ENCODE data around the gene TNFAIP1. TPM values are rescaled to one million over a fixed set of nuclear protein-coding genes. Genes with fewer than 3 reads are reported as not detected.

Gene TNFAIP1
- total RNA-seq, 4 donors from 2014 or later, result 18.8 to 36.5 (median 25.5) TPM

DNA sequence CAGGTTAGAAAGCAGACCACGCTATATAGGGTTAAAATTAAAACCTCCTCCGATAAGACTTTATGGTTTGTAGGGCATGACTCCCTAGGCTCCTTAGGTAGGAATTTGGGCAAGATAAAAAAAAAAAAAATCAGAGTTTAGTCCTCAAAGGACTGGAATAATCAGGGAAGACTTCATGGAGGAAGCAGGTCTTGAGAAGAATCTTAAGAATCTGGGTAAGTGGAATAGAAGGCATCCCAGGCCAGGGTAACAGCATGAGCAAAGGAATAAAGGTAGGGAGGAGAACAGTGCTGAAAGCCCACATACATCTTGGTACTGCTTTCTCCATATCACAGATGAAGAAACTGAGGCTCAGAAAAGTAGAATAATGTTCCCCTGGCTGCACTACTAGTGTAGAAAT is 55.0 kb downstream of the TNFAIP1 start:
- Histone ChIP-seq H3K9me3 (no peaks in the 10 kb centered on the region), H3K36me3 (no peaks in the 10 kb centered on the region), H3K4me1 (no peaks in the 10 kb centered on the region), H3K27me3 (no peaks in the 10 kb centered on the region), H3K4me3 (no peak overlapping the region), H3K27ac (no peak overlapping the region)
- DNase-seq (no peak), ATAC-seq (no peak)
- in situ Hi-C loops (cut with MboI; ENCODE audit: low sequenced_read_pairs in 4 of 4), result no loop called here
- intact Hi-C loops (cut with DNase I; ENCODE audit: low total_unique reads), result no loop called here
- TF ChIP-seq POLR2A (IDR thresholded peaks at IDR 0.05), result no peak
- TF ChIP-seq, protein P1, sequence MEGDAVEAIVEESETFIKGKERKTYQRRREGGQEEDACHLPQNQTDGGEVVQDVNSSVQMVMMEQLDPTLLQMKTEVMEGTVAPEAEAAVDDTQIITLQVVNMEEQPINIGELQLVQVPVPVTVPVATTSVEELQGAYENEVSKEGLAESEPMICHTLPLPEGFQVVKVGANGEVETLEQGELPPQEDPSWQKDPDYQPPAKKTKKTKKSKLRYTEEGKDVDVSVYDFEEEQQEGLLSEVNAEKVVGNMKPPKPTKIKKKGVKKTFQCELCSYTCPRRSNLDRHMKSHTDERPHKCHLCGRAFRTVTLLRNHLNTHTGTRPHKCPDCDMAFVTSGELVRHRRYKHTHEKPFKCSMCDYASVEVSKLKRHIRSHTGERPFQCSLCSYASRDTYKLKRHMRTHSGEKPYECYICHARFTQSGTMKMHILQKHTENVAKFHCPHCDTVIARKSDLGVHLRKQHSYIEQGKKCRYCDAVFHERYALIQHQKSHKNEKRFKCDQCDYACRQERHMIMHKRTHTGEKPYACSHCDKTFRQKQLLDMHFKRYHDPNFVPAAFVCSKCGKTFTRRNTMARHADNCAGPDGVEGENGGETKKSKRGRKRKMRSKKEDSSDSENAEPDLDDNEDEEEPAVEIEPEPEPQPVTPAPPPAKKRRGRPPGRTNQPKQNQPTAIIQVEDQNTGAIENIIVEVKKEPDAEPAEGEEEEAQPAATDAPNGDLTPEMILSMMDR (IDR thresholded peaks at IDR 0.05 in 4 of 5, conservative IDR thresholded peaks at IDR 0.05 in 1 of 5), result no peak

DNA sequence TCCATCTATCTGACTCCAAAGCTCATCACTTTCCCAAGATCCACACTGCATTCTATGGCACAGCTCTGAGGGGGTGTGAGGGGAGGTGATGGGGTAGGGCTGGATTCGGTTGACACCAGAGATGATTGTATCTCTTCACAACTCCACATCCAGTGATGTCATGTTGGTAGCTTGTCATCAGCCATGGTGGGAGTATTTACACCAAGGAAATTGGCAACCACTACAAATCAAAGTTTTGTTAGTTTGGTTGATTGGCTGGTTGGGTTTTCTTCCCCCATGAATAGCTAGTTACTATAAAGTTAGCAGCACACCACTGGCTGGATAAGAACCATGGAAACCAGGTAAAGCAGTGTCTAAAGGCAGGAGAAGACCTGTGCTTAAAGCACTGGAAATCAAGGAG is 55.4 kb downstream of the TNFAIP1 start:
- H3K4me1 ChIP-seq, result no peaks in the 10 kb centered on the region
- in situ Hi-C loops (cut with MboI; ENCODE audit: low sequenced_read_pairs in 4 of 4), result no loop called here
- intact Hi-C loops (cut with DNase I; ENCODE audit: low total_unique reads), result no loop called here
- TF ChIP-seq POLR2A (IDR thresholded peaks at IDR 0.05), result no peak
- TF ChIP-seq, protein P1 (IDR thresholded peaks at IDR 0.05 in 4 of 5, conservative IDR thresholded peaks at IDR 0.05 in 1 of 5), result no peak
- H3K4me3 ChIP-seq, result no peak overlapping the region
- no peaks in the 10 kb centered on the region for H3K9me3 ChIP-seq
- no peak for DNase-seq
- no peak overlapping the region for H3K27ac ChIP-seq
- no peak for ATAC-seq
- no peaks in the 10 kb centered on the region for H3K27me3 ChIP-seq
- H3K36me3 ChIP-seq, result no peaks in the 10 kb centered on the region

DNA sequence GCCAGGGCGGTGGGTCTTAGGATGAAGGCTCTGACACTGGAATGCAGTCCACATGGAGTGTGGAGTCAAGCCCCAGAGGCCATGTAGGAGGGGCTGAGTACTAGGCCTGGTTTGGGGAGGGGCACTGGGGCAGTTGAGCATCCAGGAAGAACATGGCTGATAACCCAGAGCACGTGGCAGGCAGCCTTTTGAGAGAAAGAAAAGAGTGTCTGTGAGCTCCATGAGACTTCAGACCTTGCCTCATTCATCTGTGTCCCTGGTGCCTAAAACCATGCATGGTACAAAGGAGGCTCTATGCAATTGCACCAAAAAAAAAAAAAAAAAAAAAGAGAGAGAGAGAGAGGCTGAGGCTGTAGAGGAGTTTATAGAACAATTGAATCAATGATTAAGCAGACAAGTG is 55.8 kb downstream of the TNFAIP1 start:
- Histone ChIP-seq H3K4me3 (no peak overlapping the region), H3K4me1 (no peaks in the 10 kb centered on the region), H3K27me3 (no peaks in the 10 kb centered on the region), H3K36me3 (no peaks in the 10 kb centered on the region), H3K27ac (no peak overlapping the region), H3K9me3 (no peaks in the 10 kb centered on the region)
- no peak for TF ChIP-seq POLR2A (IDR thresholded peaks at IDR 0.05)
- TF ChIP-seq, protein P1 (IDR thresholded peaks at IDR 0.05 in 4 of 5, conservative IDR thresholded peaks at IDR 0.05 in 1 of 5), result no peak
- DNase-seq (no peak), ATAC-seq (no peak)
- in situ Hi-C loops (cut with MboI; ENCODE audit: low sequenced_read_pairs in 4 of 4) (no loop called here), intact Hi-C loops (cut with DNase I; ENCODE audit: low total_unique reads) (no loop called here)

DNA sequence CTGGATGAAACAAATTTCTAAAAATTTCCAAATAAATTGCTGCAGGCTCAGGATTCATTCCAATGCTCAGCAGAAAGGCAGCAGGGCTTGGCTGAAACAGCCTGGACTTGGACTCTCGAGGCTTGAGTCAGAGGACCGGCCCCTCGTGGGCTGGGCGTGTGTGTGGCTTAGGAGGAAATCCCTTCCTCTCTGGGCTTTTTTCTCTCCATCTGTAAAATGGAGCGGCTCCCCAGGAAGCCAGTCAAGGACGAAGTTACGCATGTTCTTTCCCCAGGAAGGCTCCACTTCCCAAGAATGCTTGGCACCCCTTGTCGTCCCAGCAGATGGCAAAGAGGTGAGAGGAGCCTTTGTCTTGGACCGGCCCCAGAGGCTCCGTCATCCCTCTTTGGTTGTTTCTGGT is 56.9 kb downstream of the TNFAIP1 start:
- DNase-seq (no peak), ATAC-seq (no peak)
- H3K36me3 ChIP-seq, result no peaks in the 10 kb centered on the region
- TF ChIP-seq, protein P1 (IDR thresholded peaks at IDR 0.05 in 4 of 5, conservative IDR thresholded peaks at IDR 0.05 in 1 of 5), result no peak
- TF ChIP-seq POLR2A (IDR thresholded peaks at IDR 0.05), result no peak
- no peaks in the 10 kb centered on the region for H3K4me1 ChIP-seq
- in situ Hi-C loops (cut with MboI; ENCODE audit: low sequenced_read_pairs in 4 of 4), result no loop called here
- no peaks in the 10 kb centered on the region for H3K9me3 ChIP-seq
- H3K4me3 ChIP-seq, result no peak overlapping the region
- intact Hi-C loops (cut with DNase I; ENCODE audit: low total_unique reads), result no loop called here
- H3K27ac ChIP-seq, result no peak overlapping the region
- no peaks in the 10 kb centered on the region for H3K27me3 ChIP-seq
